ENCODE results near the gene SLC16A8.

The SLC16A8 gene

DNA sequence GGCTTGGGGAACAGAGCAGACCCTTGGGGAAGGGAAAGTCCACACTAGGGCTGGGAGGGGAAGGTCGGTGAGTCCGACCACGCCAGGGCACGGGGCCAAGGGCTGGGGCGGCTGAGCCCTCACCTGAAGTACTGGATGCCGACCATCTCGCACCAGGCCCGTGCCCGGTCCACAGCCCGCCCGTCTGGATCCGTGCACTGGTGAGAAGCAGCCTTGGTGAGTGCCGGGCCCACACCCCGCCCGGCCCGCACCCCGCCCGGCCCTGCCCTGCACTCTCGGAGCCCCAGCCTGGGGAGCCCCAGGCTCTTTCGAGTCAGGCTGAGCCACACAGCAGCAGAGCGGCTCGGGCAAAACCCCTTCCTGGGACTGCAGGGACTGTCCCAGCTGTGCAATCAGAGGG lies 28.4 kb upstream of the SLC16A8 start:
- no peak for DNase-seq

DNA sequence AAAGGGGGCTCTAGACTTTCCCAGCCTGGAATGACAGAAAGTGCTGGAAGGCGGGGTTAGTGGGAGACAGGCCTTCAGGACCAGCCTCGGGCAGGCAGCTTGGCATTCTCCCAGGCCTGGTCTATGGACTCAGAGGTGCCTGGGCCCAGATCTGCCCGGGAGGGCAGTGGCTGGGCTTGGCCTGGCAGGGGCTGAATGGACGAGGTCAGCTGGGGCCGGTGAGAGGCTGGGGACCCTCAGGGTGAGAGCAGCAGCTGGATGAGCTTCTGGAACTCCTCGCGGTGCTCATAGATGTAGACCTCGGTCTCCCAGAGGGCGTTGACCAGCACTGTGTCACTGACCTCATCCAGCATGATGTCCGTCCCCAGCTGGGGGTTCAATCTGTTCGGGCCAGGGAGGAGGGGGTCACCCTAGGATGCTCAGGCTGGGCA lies 28.0 kb upstream of the SLC16A8 start:
- DNase-seq = no peak

DNA sequence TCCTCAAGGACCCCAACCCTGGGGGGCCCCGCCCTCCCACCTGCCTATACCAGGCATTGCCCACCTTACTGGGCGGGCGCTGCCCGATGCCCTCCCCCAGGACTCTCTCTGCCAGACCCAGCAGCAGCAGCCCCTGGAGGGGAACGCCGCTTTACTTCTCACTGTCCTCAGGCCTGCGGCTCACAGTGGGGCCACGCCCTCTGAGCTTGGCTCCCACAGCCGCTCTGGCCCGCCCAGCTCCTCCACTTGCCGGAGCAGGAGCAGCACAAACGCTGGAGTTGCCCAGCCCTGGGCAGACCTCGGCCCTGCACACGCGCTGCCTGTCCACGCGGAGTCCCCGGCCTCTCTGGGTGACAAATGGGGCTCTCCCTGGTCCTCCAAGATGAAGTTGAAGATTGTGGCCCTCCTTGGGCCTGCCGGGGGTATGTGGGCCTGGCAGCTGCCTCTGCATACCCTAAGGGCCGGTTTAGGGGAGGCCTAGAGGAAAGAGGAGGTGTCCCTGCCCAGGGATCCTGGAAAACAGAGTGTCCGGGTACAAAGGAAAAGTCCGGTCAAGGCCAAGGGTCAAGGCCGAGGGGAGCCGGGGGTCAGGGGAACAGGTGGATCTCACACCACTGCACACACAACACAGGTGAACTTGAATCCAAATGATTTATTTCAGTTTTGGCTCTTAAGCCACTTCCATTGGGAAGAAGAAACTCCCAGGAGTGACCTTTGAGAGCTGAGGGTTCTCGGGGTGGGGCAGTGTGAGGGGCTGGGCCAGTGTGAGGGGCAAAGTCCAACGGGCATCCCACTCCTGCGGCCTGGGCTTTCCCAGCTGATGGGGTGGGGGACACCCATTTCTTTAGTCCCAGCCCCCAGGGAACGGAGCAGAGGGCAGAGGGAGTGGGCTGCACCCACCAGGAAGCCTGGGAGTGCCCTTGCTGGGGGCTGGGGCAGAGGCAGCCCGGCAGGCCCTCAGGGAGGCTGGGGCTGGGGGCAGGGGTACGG lies 27.2 kb upstream of the SLC16A8 start:
- DNase-seq = no peak

DNA sequence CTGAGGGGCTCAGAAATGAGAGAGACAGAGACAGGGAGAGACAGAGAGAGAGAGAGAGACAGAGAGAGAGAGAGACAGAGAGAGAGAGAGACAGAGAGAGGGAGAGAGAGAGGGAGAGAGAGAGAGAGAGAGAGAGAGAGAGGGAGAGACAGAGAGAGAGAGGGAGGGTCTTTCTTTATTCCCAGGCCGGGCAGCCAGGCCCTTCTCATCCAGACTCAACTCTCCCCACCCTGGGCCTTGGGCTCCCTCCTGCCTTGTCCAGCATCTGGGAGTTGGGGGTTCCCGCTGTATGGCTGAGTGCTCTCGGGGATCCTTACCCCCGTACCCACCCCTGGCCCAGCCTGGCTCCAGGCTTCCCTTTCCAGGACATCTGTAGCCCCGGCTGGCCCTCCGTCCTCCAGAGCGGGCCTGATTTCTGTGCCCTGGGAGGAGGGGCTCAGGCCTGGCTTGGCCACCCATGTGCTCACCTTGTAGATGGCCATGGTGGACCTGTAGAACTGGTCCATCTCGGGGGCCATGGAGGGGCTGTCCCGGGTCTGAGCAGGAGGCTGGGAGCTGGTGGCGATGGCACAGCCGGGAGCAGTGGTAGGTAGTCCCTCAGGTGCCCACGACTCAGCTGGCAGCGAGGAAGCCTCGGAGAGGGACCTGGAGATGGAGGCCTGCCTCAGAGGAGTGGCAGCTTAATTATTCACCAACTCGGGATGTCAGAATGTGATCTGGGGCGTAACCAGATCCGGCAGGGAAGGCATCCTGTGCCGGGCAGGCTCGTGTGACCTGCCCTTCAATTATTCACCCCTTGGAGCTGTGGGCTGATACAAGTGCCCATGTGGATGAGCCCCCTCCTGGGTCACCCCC lies 26.3 kb upstream of the SLC16A8 start, which contains the start of gene BAIAP2L2:
Gene BAIAP2L2, minus strand, starts transcription at position 677 of the 855 bp plus-strand sequence. Its CDS starts 159 bp downstream, at position 518.
- peak in 1 of 5 donors; percentile 14 for DNase-seq

DNA sequence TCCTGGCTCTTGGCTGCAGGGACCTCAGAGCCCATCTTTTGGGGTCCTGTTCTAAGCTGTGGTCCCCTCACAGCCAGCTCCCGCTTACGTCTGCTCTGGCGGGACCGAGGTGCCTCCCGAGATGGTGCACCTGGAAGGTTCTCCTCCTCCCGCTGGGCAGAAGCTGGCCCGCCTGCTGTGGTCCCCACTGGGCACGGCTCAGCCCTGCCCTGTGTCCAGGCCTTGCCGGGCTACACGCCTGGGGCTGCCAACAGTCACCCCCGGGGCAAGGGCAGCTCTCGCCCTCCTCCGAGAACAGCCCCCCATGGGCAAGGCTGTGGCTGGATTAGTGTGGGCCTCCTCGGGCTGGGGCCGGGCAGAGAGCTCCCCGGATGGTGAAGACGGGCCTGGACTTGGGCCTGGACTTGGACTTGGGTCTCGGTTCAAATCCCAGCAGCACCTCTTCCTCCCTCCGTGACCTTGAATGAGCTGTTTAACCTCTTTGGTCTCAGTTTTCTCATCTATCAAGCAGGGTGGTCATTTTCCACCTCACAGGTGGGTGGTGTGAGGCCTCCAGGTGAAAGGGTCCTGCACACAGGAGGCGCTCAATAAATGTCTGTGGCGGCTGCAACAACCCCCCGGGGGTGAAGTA lies 25.5 kb upstream of the SLC16A8 start:
- peak in 2 of 5 donors; percentile 7 to 17 for DNase-seq

DNA sequence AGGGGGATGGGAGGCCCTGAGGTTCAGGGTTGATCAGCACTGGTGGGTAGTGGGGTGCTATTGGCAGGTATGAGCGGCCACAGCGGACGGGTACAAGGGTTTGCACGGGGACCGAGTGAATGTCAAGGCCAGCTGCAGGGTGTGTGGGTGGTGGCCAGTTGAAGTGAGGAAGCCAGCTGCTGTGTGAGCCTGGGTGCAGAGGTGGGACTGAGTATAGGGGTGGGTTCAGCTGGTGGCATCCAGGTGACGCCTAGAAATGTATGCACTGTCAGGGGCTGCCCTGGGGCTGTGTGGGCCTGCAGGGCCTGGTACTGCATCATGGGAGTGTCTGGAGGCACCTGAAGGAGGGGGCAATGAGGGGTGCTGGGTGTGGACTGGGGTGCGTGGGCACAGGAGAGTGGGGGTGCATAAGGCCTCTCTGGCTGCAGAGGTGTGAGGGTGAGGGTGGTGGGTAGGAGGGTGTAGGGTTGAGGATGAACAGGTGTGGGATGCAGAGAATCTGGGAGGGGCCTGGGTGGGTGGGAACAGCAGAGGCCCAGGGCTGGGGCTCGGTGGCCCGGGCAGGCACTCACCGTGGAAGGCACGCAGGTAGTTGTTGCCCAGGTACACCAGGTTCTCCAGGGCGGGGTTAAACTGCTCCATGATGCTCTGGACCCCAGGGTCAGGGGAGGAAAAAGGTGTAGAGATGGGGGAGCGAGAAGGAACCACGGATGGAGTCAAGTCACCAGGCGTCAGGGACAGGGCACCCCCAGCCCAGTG lies 24.8 kb upstream of the SLC16A8 start:
- peak in 1 of 5 donors; percentile 14 for DNase-seq

DNA sequence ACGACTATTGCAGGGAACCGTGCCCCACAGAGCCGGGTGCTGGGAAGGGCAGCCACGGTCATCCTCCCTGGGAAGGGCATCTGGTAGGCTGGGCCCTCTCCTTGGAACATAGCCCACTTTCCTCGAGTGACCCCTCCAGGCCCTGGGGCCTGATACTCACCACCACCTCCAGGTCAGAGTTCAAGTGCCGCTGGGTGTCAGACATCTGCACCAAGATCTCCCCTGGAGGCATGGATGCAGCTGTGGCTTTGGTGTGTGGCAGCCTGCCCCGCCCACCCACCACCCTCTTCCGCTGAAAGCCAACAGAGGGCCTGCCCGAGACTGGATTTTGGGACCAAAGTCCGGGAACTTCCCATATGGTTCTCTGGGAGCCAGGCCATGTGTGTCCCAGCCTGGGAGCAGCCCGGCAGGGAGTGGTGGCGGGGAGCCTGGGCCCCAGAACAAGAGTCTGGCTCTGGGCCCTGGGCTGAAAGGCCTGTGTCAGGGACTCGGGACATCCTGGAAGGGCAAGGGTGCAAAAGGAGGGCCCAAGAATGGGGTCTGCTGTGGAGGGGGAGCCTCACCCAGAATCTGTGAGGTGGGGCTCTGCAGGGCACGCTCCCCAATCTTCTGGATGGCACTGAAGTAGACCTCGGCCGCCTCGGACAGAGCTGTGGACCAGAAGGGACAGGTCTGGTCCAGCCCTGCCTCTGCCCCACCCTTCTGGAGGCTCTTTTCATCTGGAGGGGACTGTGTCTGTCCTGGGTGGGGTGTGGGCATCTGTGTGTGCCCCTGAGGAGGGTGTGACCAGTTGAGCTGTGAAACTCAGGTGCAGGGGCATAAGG lies 23.9 kb upstream of the SLC16A8 start:
- DNase-seq = no peak

DNA sequence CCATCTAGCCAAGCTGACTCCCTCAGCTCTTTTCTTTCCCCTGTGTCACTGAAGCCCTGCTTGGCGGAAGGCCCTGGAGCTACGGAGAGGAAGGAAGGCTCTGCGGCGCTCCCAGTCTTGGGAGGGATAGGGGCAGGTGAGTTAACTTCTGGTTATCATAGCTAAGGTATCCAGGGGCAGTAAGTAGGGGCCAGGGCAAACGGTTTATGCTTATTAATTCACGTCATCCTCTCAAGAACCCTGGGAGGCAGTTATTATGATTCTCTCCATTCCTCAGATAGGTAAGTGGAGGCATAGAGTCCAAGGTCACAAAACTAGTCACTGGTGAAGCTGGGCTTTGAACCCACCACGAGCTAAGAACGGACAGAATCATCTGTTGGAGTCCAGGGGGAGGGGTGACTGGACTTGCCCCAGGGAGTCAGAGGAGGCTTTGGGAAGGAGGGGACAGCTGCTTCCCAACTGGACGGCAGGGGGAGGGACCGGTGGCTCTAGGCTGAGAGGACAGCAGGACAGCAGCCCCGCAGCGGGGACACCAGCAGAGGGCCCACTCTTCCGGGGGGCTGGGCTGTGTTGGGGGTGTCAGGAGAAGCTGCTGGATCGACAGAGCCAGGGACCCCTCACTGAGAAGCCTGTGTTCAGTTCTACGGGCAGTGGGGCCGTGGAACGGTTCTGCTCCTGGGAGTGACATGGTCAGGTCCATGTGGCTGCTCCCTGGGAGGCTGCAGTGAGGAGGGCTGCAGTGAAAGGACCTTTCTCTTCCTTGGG lies 23.0 kb upstream of the SLC16A8 start:
- peak in 1 of 5 donors; percentile 8 for DNase-seq

DNA sequence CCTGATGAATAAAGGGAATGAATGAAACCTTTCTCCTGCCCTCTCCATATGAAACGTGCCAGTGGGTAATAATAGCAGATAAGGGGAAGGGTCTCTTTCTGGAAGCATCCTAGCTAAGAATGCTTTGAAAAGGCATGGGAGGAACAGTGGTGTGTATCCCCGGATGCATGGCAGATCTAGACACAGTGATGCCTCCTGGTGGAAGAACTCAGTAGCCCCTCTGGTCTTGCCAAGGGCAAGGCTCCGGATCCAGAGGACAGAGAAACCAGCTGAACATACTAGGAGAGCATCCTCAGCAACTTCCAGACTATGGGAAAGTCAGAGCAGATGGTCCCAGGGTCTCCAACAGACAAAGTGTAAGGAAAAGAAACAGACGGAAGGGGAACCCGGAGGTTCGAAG lies 20.1 kb upstream of the SLC16A8 start:
- DNase-seq = no peak

DNA sequence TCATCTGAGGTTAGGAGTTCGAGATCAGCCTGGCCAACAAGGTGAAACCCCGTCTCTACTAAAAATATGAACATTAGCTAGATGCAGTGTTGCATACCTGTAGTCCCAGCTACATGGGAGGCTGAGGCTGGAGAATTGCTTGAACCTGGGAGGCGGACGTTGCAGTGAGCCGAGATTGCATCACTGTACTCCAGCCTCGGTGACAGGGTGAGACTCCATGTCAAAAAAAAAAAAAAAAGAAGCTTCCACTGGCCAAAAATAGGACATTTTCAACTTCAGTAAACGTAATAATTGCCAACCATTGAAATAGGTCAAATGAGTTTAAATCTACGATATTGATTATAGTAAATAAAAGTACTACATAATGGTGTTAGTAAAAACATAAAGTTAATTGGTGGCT lies 19.7 kb upstream of the SLC16A8 start:
- no peak for DNase-seq

DNA sequence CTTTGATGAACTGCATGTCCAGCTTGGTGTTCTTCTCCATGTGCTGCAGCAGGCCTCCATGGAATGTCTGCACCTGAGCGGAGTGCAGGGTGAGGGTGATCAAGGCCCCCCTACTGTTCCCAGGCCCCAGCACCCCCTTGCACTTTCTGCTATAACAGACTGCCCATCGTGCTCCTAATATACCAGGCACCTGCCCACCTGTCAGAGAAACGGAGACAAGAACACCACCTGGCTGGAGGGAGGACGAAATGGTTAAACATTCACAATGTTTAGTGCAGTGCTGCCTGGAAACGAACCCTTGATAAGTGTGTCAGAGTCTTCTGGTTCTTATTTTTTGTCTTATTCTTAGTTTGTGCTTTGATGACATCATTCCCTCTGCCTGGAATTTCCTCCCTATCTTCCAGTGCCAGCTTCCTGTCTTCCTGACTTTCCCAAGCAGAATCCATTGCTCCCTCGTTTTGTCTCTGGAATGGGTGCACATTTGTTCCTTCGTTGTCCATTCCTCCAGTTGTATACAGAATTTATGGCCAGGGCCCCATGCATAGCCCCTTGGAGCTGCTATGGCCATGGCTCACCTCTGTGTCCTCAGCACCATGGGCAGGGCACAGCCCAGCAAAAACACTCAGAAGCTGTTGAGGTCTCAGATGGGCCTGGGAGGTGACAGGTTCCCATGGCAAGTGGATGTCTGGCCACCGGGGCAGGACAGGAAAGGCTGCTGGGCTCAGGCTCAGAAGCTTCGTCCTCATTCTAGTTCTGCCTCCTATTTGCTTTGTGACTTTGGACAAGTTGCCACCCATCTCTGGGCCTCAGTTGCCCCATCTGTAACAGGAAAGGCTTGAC lies 14.6 kb upstream of the SLC16A8 start:
- no peak for DNase-seq

DNA sequence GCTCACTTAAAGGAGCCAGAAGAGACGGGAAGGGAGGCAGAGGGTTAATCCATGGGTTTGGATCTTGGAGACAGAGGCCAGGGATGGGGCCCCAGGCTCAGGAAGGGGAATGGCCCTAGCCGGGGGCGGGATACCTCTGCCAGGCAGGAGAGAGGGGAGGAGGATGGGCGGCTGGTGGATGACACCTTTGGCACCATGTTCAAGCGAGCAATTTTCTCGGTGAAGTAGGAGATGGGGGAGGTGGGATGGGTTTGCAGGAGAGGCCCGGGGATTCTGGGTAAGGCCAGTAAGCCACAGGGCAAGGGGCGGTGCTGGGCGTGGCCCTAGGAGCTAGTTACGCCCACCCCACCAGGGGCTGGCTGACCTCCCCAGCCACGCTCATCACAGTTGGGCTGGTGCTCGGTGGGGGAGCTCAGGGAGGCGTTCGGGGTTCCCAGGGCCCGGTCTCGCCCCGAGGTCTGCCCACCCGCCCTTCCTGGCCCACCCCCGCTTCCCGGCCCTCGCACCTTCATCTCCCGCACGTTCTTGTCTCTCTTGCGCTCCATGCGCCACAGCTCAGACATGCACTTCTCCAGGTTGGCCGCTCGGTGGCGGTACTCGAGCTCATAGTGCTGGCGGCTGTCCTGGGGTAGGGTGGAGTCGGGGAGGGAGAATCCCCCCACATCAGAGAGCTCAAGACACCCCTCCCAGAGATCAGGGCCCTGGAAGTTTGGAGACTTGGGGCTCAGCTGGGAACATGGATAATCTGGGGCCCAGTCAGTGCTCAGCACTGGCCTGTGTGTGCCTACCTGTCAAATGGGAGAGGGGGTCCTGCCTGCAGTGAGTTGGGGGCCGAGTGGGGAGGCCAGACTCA lies 13.8 kb upstream of the SLC16A8 start:
- DNase-seq = no peak

DNA sequence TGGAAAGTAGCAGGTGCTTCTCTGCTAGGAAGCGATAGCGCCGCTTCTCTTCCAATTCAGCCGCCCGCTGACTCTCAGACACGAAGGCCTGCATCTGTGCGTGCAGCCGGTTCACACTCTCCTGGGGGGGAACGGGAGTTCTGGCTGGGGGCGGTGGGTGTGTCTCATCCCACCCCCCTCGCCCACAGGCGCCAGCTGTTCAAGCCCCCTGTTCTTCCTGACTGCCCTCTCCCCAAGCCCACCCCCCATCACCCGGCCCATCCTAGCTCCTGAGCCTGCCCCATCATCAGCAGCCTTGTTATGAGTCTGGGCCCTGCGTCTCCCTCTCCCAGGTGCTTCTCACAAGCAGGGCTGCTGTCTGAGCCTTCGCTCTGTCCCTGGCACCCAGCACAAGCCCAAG lies 13.1 kb upstream of the SLC16A8 start:
- no peak for DNase-seq

DNA sequence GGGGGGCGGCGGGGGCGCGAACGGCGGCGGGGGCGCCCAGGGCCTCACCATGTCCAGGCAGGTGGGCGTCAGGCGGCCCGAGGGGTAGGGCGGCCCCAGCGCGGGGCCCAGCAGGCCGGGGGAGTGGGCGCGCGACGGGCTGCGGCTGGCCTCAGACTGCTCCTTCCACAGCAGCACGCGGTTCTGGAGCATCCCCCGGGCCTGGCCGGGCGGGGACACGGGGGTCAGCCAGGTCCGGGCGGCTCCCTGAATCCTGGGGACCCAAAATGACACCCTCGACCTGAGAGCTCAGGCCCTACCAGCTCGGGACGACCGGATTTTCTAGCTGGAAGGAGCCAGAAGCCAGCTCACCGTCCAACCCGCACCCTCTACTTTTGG lies 5.5 kb upstream of the SLC16A8 start:
- no peak for DNase-seq

DNA sequence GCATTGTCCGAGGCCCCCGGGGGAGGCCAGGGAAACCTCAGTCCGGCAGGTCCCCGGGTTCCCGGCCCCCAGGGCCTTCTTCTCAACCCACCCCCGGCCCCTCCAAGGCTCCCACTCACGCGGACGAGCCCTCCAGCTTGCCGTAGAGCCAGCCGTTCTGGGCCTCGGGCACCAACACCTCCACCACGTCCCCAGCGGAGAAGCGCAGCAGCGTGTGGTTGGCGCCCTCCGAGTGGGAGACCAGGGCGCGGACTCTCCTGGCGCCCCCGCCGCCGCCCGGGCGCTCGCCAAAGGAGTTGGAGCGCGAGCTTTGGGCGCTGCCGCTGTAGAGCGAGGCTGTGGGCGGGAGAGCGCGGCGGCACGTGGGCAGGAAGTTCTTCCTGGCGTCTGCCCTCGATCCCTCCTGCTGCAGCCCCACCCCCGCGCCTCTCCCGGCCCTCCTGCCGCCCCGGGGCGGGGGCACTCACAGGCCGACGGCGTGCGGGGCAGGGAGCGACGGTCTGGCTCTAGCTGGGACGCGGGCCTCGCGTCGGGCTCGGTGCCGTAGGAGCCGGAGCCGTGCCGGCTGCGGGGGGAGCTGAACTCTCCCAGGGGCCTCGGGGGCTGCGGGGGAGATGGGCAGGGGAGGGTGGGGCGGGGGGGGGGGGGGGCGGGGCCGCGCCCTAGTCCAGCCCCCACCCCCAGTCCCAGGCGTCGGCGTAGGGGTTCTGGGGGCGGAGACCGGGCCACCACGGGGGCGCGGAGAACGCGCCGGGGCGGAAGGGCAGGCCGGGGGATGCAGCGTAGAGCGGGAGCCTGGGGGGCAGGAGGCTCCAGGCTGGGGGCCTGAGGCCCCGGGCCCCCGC lies 4.9 kb upstream of the SLC16A8 start:
- DNase-seq = no peak

DNA sequence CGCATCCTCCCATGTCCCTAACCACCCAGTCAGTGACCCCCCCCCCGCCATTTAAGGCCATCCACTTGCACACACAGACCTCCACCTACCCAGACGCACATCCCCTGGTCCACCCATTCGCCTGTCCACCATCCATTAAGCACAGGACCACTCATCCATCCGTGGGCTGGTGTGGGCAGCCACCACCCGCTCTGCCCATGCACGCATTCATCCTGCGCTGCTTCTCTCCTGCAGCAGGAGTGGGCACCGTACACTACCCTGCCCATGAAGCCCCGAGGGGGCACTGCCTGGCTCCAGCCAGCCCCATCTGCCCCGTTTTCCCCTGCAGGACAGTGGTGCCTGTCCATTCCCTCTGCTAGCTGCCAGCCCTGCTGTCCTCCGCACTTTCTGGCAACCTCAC lies 3.9 kb upstream of the SLC16A8 start:
- DNase-seq = no peak

DNA sequence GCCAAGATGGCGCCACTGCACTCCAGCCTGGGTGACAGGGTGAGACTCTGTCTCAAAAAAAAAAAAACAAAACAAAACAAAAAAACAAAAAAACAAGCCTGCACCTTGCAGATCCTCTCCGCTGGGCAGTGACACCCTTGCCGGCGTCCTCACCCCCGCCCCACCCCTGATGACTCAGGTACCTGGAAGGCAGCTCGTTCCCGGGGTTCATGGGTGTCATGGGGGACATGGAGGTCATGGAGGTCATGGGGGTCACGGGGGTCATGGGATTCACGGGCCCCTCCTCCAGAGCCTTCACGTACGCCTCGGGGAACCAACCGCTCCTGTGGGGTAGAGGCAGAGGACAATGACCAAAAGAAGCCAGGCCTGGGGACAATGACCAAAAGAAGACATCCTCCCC lies 3.0 kb upstream of the SLC16A8 start:
- no peak for DNase-seq

Measured in T-helper 1 cell (primary cell).